ENCODE measurements around the gene ABCA8. TPM values are rescaled to one million over a fixed set of nuclear protein-coding genes. Genes with fewer than 3 reads are reported as not detected.
"Not testable (repeated sequence)": the region's sequence is repeated elsewhere in the genome, so short reads cannot be mapped to it uniquely, and the experiment has no call there.

Gene ABCA8
- polyA plus RNA-seq, 2 of the 4 experiments (the other 2 are of a cell fraction): 0.26 to 0.34 TPM

DNA sequence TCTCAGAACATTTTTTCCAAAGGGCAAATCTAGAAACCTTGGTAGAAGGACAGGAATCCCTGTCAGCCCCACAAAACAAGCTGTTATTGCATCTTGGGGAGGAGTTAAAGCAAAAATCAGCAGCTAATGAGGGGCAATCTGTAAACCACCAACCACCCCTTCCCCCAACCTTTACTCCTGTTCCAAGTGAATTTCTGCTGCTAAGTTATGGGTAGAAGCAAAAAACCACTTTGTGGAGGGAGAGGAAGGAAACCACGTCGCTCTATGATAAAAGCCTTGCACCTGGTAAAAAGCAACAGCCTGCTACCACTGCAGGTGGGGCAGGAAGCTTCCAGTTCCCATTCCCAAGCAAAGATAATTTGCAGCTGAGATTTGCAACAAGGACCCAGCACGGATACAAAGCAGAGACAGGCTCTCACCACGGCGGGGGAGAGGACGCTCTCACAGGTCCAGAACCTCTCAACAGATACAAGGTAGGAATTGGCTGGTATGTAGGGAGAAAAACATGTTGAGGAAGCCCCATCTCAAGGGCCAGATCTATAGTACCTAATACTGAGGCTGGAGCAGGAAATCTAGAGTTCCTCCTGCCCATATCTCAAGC is 10.7 kb downstream of the ABCA8 start:
- ATAC-seq (no peak), FAIRE-seq (no peak), DNase-seq (ENCODE audit: low read depth in 1 of 2, low spot score in 1 of 2) (no peak)
- Histone ChIP-seq H3K4me1 (no peaks in the 10 kb centered on the region), H3K27ac (no peak overlapping the region), H3K9me3 (no peaks in the 10 kb centered on the region), H3K4me2 (no peak overlapping the region), H3K4me3 (no peak overlapping the region)
- CTCF ChIA-PET: interaction anchor here (1.2 to 1.4 kb wide), 3 partner anchors 29 to 171 kb away, joined by 3 to 4 read pairs (median 3); no protein-coding TSS in a partner anchor
- no peak for TF ChIP-seq EP300 (IDR thresholded peaks at IDR 0.05)
- no peak for TF ChIP-seq HDAC2 (IDR thresholded peaks at IDR 0.05)
- no peak for TF ChIP-seq ESRRA (IDR thresholded peaks at IDR 0.05; ENCODE audit: borderline replicate concordance, low read length)
- no peak for TF ChIP-seq EHF (CRISPR knock-in tag; IDR thresholded peaks at IDR 0.05)
- no peak for TF ChIP-seq BCL3 (IDR thresholded peaks at IDR 0.05)
- no peak for TF ChIP-seq TP53 (CRISPR knock-in tag; IDR thresholded peaks at IDR 0.05)
- TF ChIP-seq HMGXB4 (CRISPR knock-in tag; IDR thresholded peaks at IDR 0.05; ENCODE audit: borderline replicate concordance): no peak
- no peak for TF ChIP-seq MYC (IDR thresholded peaks at IDR 0.05; ENCODE audit: borderline replicate concordance, low read length)
- TF ChIP-seq, protein P1, sequence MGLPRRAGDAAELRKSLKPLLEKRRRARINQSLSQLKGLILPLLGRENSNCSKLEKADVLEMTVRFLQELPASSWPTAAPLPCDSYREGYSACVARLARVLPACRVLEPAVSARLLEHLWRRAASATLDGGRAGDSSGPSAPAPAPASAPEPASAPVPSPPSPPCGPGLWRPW (IDR thresholded peaks at IDR 0.05): no peak
- TF ChIP-seq RAD21 (conservative IDR thresholded peaks at IDR 0.05 in 1 of 2, IDR thresholded peaks at IDR 0.05 in 1 of 2): no peak
- no peak for TF ChIP-seq HOXB13 (CRISPR knock-in tag; IDR thresholded peaks at IDR 0.05; ENCODE audit: low read depth)
- 70% methylated on average over 6 of the region's 6 CpGs for WGBS (ENCODE audit: missing lambda C conversion rate)
- POLR2A ChIA-PET: no interaction called here

GRCh38 chr17:68943812-68944182 is 11.4 kb downstream of the ABCA8 start:
- DNase-seq (ENCODE audit: low read depth in 1 of 2, low spot score in 1 of 2); FAIRE-seq; H3K4me1 ChIP-seq; POLR2A ChIA-PET; H3K4me2 ChIP-seq; H3K4me3 ChIP-seq; H3K27ac ChIP-seq; ATAC-seq; H3K9me3 ChIP-seq: not testable (repeated sequence)
- CTCF ChIA-PET: interaction anchor here (1.2 to 1.3 kb wide), 2 partner anchors 29 to 170 kb away, joined by 3 to 4 read pairs; no protein-coding TSS in a partner anchor
- WGBS (ENCODE audit: missing lambda C conversion rate): 34% methylated on average over 2 of the region's 2 CpGs

- TF ChIP-seq JUNB (IDR thresholded peaks at IDR 0.05) (no peak), MAFK (IDR thresholded peaks at IDR 0.05; ENCODE audit: partially characterized antibody) (peak; percentile 50)
- Histone ChIP-seq H3K4me3 (no peak overlapping the region), H3K27ac (no peak overlapping the region), H3K4me2 (no peak overlapping the region), H3K9me3 (no peaks in the 10 kb centered on the region), H3K4me1 (no peaks in the 10 kb centered on the region)
- 25% methylated on average over 4 of the region's 4 CpGs for WGBS (ENCODE audit: missing lambda C conversion rate)
- ChIA-PET POLR2A (no interaction called here), CTCF (interaction anchor here (1.0 to 1.3 kb wide), 2 partner anchors 169 to 293 kb away, joined by 3 to 4 read pairs; no protein-coding TSS in a partner anchor)
- no peak for ATAC-seq
- DNase-seq (ENCODE audit: low read depth in 1 of 2, low spot score in 1 of 2): no peak
- no peak for FAIRE-seq
Measured at GRCh38 chr17:68943123-68943811, 11.9 kb downstream of the ABCA8 start.

DNA sequence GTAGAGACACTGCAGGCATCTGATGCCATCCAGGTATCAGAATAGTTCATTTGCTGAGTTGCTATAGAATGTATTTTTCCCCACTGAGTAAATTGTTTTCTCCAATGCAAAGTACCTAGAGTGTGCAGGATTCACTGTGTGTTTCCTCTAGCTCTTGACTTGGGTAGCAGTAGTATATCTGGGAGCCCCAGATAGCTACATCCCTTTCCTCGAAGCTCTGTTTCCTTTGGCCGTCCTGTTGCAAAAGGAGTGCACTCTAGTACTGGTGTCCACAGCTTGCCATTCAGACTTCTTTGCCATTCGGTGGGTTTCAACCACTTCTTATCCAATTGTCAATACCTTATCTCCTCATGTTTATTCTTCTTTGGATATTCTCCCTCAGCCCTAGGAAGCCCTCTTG is 12.8 kb downstream of the ABCA8 start:
- H3K4me1 ChIP-seq: no peaks in the 10 kb centered on the region
- POLR2A ChIA-PET: no interaction called here
- CTCF ChIA-PET: interaction anchor here (0.6 to 1.0 kb wide), 2 partner anchors 10 to 293 kb away, joined by 3 to 4 read pairs; no protein-coding TSS in a partner anchor
- no peak for DNase-seq (ENCODE audit: low read depth in 1 of 2, low spot score in 1 of 2)
- no peak; a peak in 2 of 6 replicates for ATAC-seq
- 33% methylated on average over 3 of the region's 3 CpGs for whole genome bisulfite sequencing (ENCODE audit: missing lambda C conversion rate)
- FAIRE-seq: no peak
- H3K9me3 ChIP-seq: no peaks in the 10 kb centered on the region
- TF ChIP-seq JUNB (IDR thresholded peaks at IDR 0.05) (no peak), KDM5A (IDR thresholded peaks at IDR 0.05) (no peak), NFE2L2 (conservative IDR thresholded peaks at IDR 0.05; ENCODE audit: low read length) (no peak), MAZ (IDR thresholded peaks at IDR 0.05; ENCODE audit: borderline replicate concordance, low read depth, low read length) (no peak), HEYL (CRISPR knock-in tag; IDR thresholded peaks at IDR 0.05) (no peak), KDM1A (IDR thresholded peaks at IDR 0.05; ENCODE audit: low read depth) (no peak), PHF8 (IDR thresholded peaks at IDR 0.05; ENCODE audit: borderline replicate concordance, low read depth) (no peak)
- TF ChIP-seq, protein P2, sequence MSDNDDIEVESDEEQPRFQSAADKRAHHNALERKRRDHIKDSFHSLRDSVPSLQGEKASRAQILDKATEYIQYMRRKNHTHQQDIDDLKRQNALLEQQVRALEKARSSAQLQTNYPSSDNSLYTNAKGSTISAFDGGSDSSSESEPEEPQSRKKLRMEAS (IDR thresholded peaks at IDR 0.05): no peak
- H3K4me3 ChIP-seq: no peak overlapping the region
- no peak overlapping the region for H3K27ac ChIP-seq
- H3K4me2 ChIP-seq: no peak overlapping the region
